RWPE2 (cell line): ENCODE data around the gene PCBP3.

Experiments used
- ATAC-seq: fragments of 200-7000 bp; cut with Tn5 transposase; 3 replicates; pipeline ENCODE4 v1.9.1; 2021; ENCODE audit warnings: low read depth
- DNase-seq: peaks from one replicate; pipeline ENCODE4 v3.0.0-alpha.2; 2020; ENCODE audit warnings: low spot score
- H3K27ac ChIP-seq: fragments of 450-650 bp; 2 replicates; pipeline ENCODE4 v1.5.1; 2017; ENCODE audit warnings: mild to moderate bottlenecking; ENCODE audit not compliant: poor library complexity, severe bottlenecking
- H3K27me3 ChIP-seq: fragments of 250-450 bp; sonication (Bioruptor Pico); 2 replicates; pipeline ENCODE4 v1.5.1; 2021; ENCODE audit warnings: mild to moderate bottlenecking, moderate library complexity; ENCODE audit not compliant: insufficient read depth, poor library complexity, severe bottlenecking
- H3K36me3 ChIP-seq: fragments of 250-450 bp; sonication (Bioruptor Pico); 2 replicates; pipeline ENCODE4 v1.5.1; 2020; ENCODE audit warnings: low read depth, mild to moderate bottlenecking, moderate library complexity
- H3K4me1 ChIP-seq: fragments of 250-450 bp; sonication (Bioruptor Pico); 2 replicates; pipeline ENCODE4 v1.5.1; 2021; ENCODE audit warnings: mild to moderate bottlenecking, moderate library complexity; ENCODE audit not compliant: insufficient read depth, poor library complexity, severe bottlenecking
- H3K4me3 ChIP-seq: fragments of 250-450 bp; sonication (Bioruptor Pico); 2 replicates; pipeline ENCODE4 v1.5.1; 2021; ENCODE audit warnings: mild to moderate bottlenecking, moderate library complexity; ENCODE audit not compliant: severe bottlenecking
- H3K9me3 ChIP-seq: fragments of 250-450 bp; sonication (Bioruptor Pico); 2 replicates; pipeline ENCODE4 v1.5.1; 2021; ENCODE audit warnings: mild to moderate bottlenecking, moderate library complexity; ENCODE audit not compliant: severe bottlenecking
- CTCF ChIP-seq: fragments of 450-650 bp; IDR thresholded peaks from one replicate; pipeline ENCODE4 v1.5.1; 2017; ENCODE audit warnings: mild to moderate bottlenecking, moderate library complexity; ENCODE audit not compliant: poor library complexity, severe bottlenecking

Gene PCBP3

GRCh38 chr21:45856906-45857305, 213.4 kb downstream of the PCBP3 start:
- Histone ChIP-seq H3K4me3 (no peak overlapping the region), H3K9me3 (no peaks in the 10 kb centered on the region)

GRCh38 chr21:45857761-45858160, 214.2 kb downstream of the PCBP3 start:
- TF ChIP-seq CTCF, result no peak
- peaks cover 12% of the 10 kb centered on the region for H3K4me1 ChIP-seq
- no peaks in the 10 kb centered on the region for H3K9me3 ChIP-seq

More at GRCh38 chr21:45856906-45857305, 213.4 kb downstream of the PCBP3 start:
- H3K36me3 ChIP-seq, result no peaks in the 10 kb centered on the region
- TF ChIP-seq CTCF, result no peak
- H3K4me1 ChIP-seq, result peaks cover 12% of the 10 kb centered on the region
- no peak overlapping the region for H3K27ac ChIP-seq
- ATAC-seq, result no peak
- no peak for DNase-seq
- H3K27me3 ChIP-seq, result no peaks in the 10 kb centered on the region

GRCh38 chr21:45858180-45858579, 214.7 kb downstream of the PCBP3 start:
- Histone ChIP-seq H3K36me3 (no peaks in the 10 kb centered on the region), H3K4me3 (no peak overlapping the region), H3K9me3 (no peaks in the 10 kb centered on the region), H3K27ac (no peak overlapping the region), H3K4me1 (peaks cover 12% of the 10 kb centered on the region), H3K27me3 (no peaks in the 10 kb centered on the region)
- TF ChIP-seq CTCF, result no peak
- no peak for DNase-seq
- ATAC-seq, result no peak

More at GRCh38 chr21:45857761-45858160, 214.2 kb downstream of the PCBP3 start:
- no peaks in the 10 kb centered on the region for H3K36me3 ChIP-seq
- H3K27me3 ChIP-seq, result no peaks in the 10 kb centered on the region
- DNase-seq, result no peak
- ATAC-seq, result no peak
- no peak overlapping the region for H3K27ac ChIP-seq
- no peak overlapping the region for H3K4me3 ChIP-seq

GRCh38 chr21:45859041-45859761, 215.7 kb downstream of the PCBP3 start:
- no peaks in the 10 kb centered on the region for H3K9me3 ChIP-seq
- peaks cover 5% of the 10 kb centered on the region for H3K4me1 ChIP-seq
- no peaks in the 10 kb centered on the region for H3K27me3 ChIP-seq
- TF ChIP-seq CTCF, result no peak
- DNase-seq (no peak), ATAC-seq (no peak)
- no peak overlapping the region for H3K4me3 ChIP-seq
- no peaks in the 10 kb centered on the region for H3K36me3 ChIP-seq
- no peak overlapping the region for H3K27ac ChIP-seq

- Histone ChIP-seq H3K27ac (no peak overlapping the region), H3K27me3 (no peaks in the 10 kb centered on the region), H3K9me3 (no peaks in the 10 kb centered on the region), H3K36me3 (no peaks in the 10 kb centered on the region), H3K4me1 (peaks cover 7% of the 10 kb centered on the region), H3K4me3 (no peak overlapping the region)
- DNase-seq (no peak), ATAC-seq (no peak)
- no peak for TF ChIP-seq CTCF
Measured at GRCh38 chr21:45859762-45860357, 216.3 kb downstream of the PCBP3 start.
